ENCODE data around the gene NTSR1. TPM values are rescaled to one million over a fixed set of nuclear protein-coding genes. Genes with fewer than 3 reads are reported as not detected.
A peak's percentile ranks its signal among the peaks of the same experiment; 100 is the strongest.

Gene NTSR1
- total and polyA plus RNA-seq, 2 of the 8 experiments (the other 6 are each of a cell fraction or from before 2014, with no cell fraction given), result 0.53 to 0.89 TPM

- peak; percentile 48 for FAIRE-seq
- no peak for TF ChIP-seq USF2 (IDR thresholded peaks at IDR 0.05; ENCODE audit: low read length)
- peak; percentile 71; the same call in 1 of the 2 replicates for TF ChIP-seq KDM1A (IDR thresholded peaks at IDR 0.05; ENCODE audit: borderline replicate concordance, low read length)
- peak; percentile 87 to 96 (median 94) for TF ChIP-seq CTCF (IDR thresholded peaks at IDR 0.05; ENCODE audit: control extremely low read depth in 1 of 3, insufficient read depth in 1 of 3, low read depth in 1 of 3, low read length in 3 of 3)
- no peak for TF ChIP-seq KDM5A (IDR thresholded peaks at IDR 0.05; ENCODE audit: low read length)
- TF ChIP-seq ASH2L (IDR thresholded peaks at IDR 0.05; ENCODE audit: low read length), result peak; percentile 21
- TF ChIP-seq RAD21 (IDR thresholded peaks at IDR 0.05 in 1 of 2, conservative IDR thresholded peaks at IDR 0.05 in 1 of 2; ENCODE audit: low read depth in 2 of 2, low read length in 2 of 2), result peak; percentile 92 to 96
- TF ChIP-seq GABPA (IDR thresholded peaks at IDR 0.05; ENCODE audit: borderline replicate concordance, insufficient read depth, low read length), result peak; percentile 82; the same call in 1 of the 2 replicates
These were observed 40.1 kb upstream of the NTSR1 start for GRCh38 chr20:62668441-62669027.

More at GRCh38 chr20:62668441-62669027, 40.1 kb upstream of the NTSR1 start:
- no peaks in the 10 kb centered on the region for H3K9me3 ChIP-seq (ENCODE audit: insufficient read depth in 2 of 2, low read depth in 1 of 2, low read length in 1 of 2)
- DNase-seq (ENCODE audit: low read depth in 1 of 2, low spot score in 2 of 2), result peak; percentile 44 to 89
- no peak overlapping the region for H3K23ac ChIP-seq (ENCODE audit: insufficient read length)
- 71% methylated on average over 13 of the region's 13 CpGs; no CpG with 5 or more reads in 1 of the 2 experiments for WGBS, 2 experiments (ENCODE audit: extremely low coverage in 1 of 2, insufficient coverage in 1 of 2, insufficient read length in 1 of 2, insufficient replicate concordance in 2 of 2, low coverage in 1 of 2, low lambda C conversion rate in 2 of 2, missing lambda C conversion rate in 1 of 2)
- H2AFZ ChIP-seq (ENCODE audit: low read length), result no peak overlapping the region
- peaks cover 2 to 5% of the 10 kb centered on the region in 2 experiments for H4K20me1 ChIP-seq (replicated peaks in 1 of 2; ENCODE audit: control insufficient read depth in 1 of 2, insufficient read depth in 2 of 2, low read length in 2 of 2)
- no peak overlapping the region for H3K4me2 ChIP-seq (ENCODE audit: insufficient read depth in 1 of 2, low read depth in 2 of 2, low read length in 2 of 2)
- no peak overlapping the region for H3K56ac ChIP-seq (replicated peaks; ENCODE audit: insufficient read length, low read depth, low read length)
- POLR2A ChIA-PET (ENCODE audit: partially characterized antibody), result no interaction called here
- no peaks in the 10 kb centered on the region; a peak in 1 of 7 replicates for H3K27me3 ChIP-seq (replicated peaks in 1 of 4; ENCODE audit: control insufficient read depth in 3 of 4, extremely low read depth in 1 of 4, insufficient read depth in 3 of 4, low read length in 3 of 4)
- no peak overlapping the region for H4K5ac ChIP-seq (ENCODE audit: insufficient read length, low read depth, low read length)
- no peak overlapping the region for H2AK5ac ChIP-seq (ENCODE audit: low read depth, low read length)
- H2BK20ac ChIP-seq (ENCODE audit: low read length), result no peak overlapping the region
- no peaks in the 10 kb centered on the region for H3K4me1 ChIP-seq (replicated peaks in 1 of 4; ENCODE audit: control insufficient read depth in 3 of 4, insufficient read depth in 4 of 4, low read length in 3 of 4)
- H3K79me2 ChIP-seq (ENCODE audit: control insufficient read depth in 1 of 2, insufficient read depth in 2 of 2, low read length in 2 of 2), result no peaks in the 10 kb centered on the region
- no peak overlapping the region for H2BK12ac ChIP-seq (ENCODE audit: low read depth, low read length)
- no peak overlapping the region for H4K91ac ChIP-seq (replicated peaks; ENCODE audit: insufficient read length, low read length)
- H3K4me3 ChIP-seq (ENCODE audit: extremely low read depth in 1 of 4, insufficient read depth in 2 of 4, low read depth in 3 of 4, low read length in 4 of 4), result no peak overlapping the region
- no peak overlapping the region for H3K14ac ChIP-seq (ENCODE audit: insufficient read length)
- peaks cover 0 to 2% (median 0%) of the 10 kb centered on the region in 4 experiments; a peak in 1 of 8 replicates for H3K36me3 ChIP-seq (ENCODE audit: control insufficient read depth in 2 of 4, insufficient read depth in 4 of 4, low read length in 3 of 4)
- H3K23me2 ChIP-seq (ENCODE audit: low read depth, low read length), result no peaks in the 10 kb centered on the region
- no peak overlapping the region for H3K9ac ChIP-seq (replicated peaks in 1 of 4; ENCODE audit: extremely low read depth in 1 of 4, low read depth in 3 of 4, low read length in 3 of 4)
- no peak overlapping the region for H4K8ac ChIP-seq (ENCODE audit: extremely low read depth, insufficient read depth, low read length)
- no peak overlapping the region for H2BK15ac ChIP-seq (ENCODE audit: low read length)
- no peak overlapping the region for H2BK5ac ChIP-seq (ENCODE audit: low read depth, low read length)
- H3K79me1 ChIP-seq (ENCODE audit: low read depth, low read length), result no peaks in the 10 kb centered on the region
- CTCF ChIA-PET (ENCODE audit: partially characterized antibody), result interaction anchor here (0.7 to 7.0 kb wide), 20 partner anchors 10 to 884 kb away, joined by 3 to 65 read pairs (median 4); partner anchors contain the start of gene NTSR1
- H3K18ac ChIP-seq (ENCODE audit: extremely low read depth, low read length), result no peak overlapping the region
- H3K4ac ChIP-seq (replicated peaks; ENCODE audit: insufficient read length, low read depth, low read length), result no peak overlapping the region
- no peak overlapping the region for H3K27ac ChIP-seq (ENCODE audit: low read depth, low read length)
- H2BK120ac ChIP-seq (replicated peaks; ENCODE audit: low read depth, low read length), result no peak overlapping the region
